ENCODE measurements around the gene TMEM242. TPM values are rescaled to one million over a fixed set of nuclear protein-coding genes. Genes with fewer than 3 reads are reported as not detected.

Gene TMEM242
- total RNA-seq, 6 experiments from 2014 or later = 9.4 to 12.8 (median 10.8) TPM

GRCh38 chr6:157283900-157284737 lies 39.2 kb downstream of the TMEM242 start:
- no peaks in the 10 kb centered on the region for H3K4me1 Mint-ChIP-seq (ENCODE audit: low read depth)
- TF ChIP-seq CTCF (IDR thresholded peaks at IDR 0.05) = no peak
- no peak overlapping the region for H3K27ac Mint-ChIP-seq
- no peak for DNase-seq
- peaks cover 3% of the 10 kb centered on the region for H3K27me3 Mint-ChIP-seq (ENCODE audit: insufficient read depth)
- no peaks in the 10 kb centered on the region for H3K9me3 Mint-ChIP-seq
- no peak overlapping the region for H3K4me3 Mint-ChIP-seq
- no peaks in the 10 kb centered on the region for H3K36me3 Mint-ChIP-seq (ENCODE audit: low read depth)

- Mint-ChIP-seq H3K36me3 (ENCODE audit: low read depth) (no peaks in the 10 kb centered on the region), H3K9me3 (no peaks in the 10 kb centered on the region), H3K27ac (no peak overlapping the region), H3K4me3 (no peak overlapping the region), H3K27me3 (ENCODE audit: insufficient read depth) (peaks cover 3% of the 10 kb centered on the region), H3K4me1 (ENCODE audit: low read depth) (no peaks in the 10 kb centered on the region)
- DNase-seq = no peak
- TF ChIP-seq CTCF (IDR thresholded peaks at IDR 0.05) = no peak
Observed at GRCh38 chr6:157283330-157283898, 39.9 kb downstream of the TMEM242 start.

GRCh38 chr6:157282284-157282683 lies 41.0 kb downstream of the TMEM242 start:
- Mint-ChIP-seq H3K4me1 (ENCODE audit: low read depth) (no peaks in the 10 kb centered on the region), H3K4me3 (no peak overlapping the region), H3K9me3 (no peaks in the 10 kb centered on the region), H3K36me3 (ENCODE audit: low read depth) (no peaks in the 10 kb centered on the region), H3K27me3 (ENCODE audit: insufficient read depth) (peaks cover 6% of the 10 kb centered on the region), H3K27ac (no peak overlapping the region)
- no peak for TF ChIP-seq CTCF (IDR thresholded peaks at IDR 0.05)
- DNase-seq = no peak

- TF ChIP-seq CTCF (IDR thresholded peaks at IDR 0.05) = peak; percentile 41
- H3K4me3 Mint-ChIP-seq = no peak overlapping the region
- H3K27me3 Mint-ChIP-seq (ENCODE audit: insufficient read depth) = peaks cover 7% of the 10 kb centered on the region
- H3K9me3 Mint-ChIP-seq = no peaks in the 10 kb centered on the region
- H3K36me3 Mint-ChIP-seq (ENCODE audit: low read depth) = no peaks in the 10 kb centered on the region
- H3K27ac Mint-ChIP-seq = no peak overlapping the region
- no peaks in the 10 kb centered on the region for H3K4me1 Mint-ChIP-seq (ENCODE audit: low read depth)
- no peak for DNase-seq
Observed at GRCh38 chr6:157281570-157281969, 41.7 kb downstream of the TMEM242 start.

- H3K9me3 Mint-ChIP-seq = no peaks in the 10 kb centered on the region
- H3K4me3 Mint-ChIP-seq = no peak overlapping the region
- no peak for DNase-seq
- H3K36me3 Mint-ChIP-seq (ENCODE audit: low read depth) = no peaks in the 10 kb centered on the region
- H3K4me1 Mint-ChIP-seq (ENCODE audit: low read depth) = no peaks in the 10 kb centered on the region
- peaks cover 7% of the 10 kb centered on the region for H3K27me3 Mint-ChIP-seq (ENCODE audit: insufficient read depth)
- no peak overlapping the region for H3K27ac Mint-ChIP-seq
- TF ChIP-seq CTCF (IDR thresholded peaks at IDR 0.05) = no peak
Observed at GRCh38 chr6:157280947-157281346, 42.4 kb downstream of the TMEM242 start.

All from HFFc6 (cell line).